ENCODE measurements around the gene FAM3C. TPM values are rescaled to one million over a fixed set of nuclear protein-coding genes. Genes with fewer than 3 reads are reported as not detected.

FAM3C gene
- total and polyA plus RNA-seq, 2 donors (not counting 1 experiment from before 2014, with no cell fraction given): 38.7 to 75.4 TPM

GRCh38 chr7:121313793-121314676 lies 82.1 kb downstream of the FAM3C start:
- Histone ChIP-seq H3K27ac (ENCODE audit: low read length in 2 of 2) (peak overlapping the region; percentile 60 to 74), H3K36me3 (replicated peaks in 1 of 2; ENCODE audit: control extremely low read depth in 1 of 2, control insufficient read depth in 1 of 2, extremely low read depth in 1 of 2, insufficient read depth in 2 of 2, low read length in 1 of 2) (no peaks in the 10 kb centered on the region), H3K4me3 (ENCODE audit: control extremely low read depth in 1 of 5, extremely low read depth in 1 of 5, insufficient read depth in 1 of 5, low read depth in 2 of 5, low read length in 4 of 5) (peak overlapping the region in 3 of 5 experiments; percentile 17 to 28 (median 25)), H3K9ac (ENCODE audit: low read length) (peak overlapping the region; percentile 28), H3K79me2 (ENCODE audit: control insufficient read depth, insufficient read depth, low read length) (peaks cover 7% of the 10 kb centered on the region), H4K20me1 (ENCODE audit: control insufficient read depth, insufficient read depth, low read length, poor library complexity, severe bottlenecking) (no peaks in the 10 kb centered on the region), H3K27me3 (replicated peaks in 1 of 4; ENCODE audit: control extremely low read depth in 1 of 4, control insufficient read depth in 3 of 4, insufficient read depth in 4 of 4, low read length in 3 of 4) (no peaks in the 10 kb centered on the region), H3K4me1 (ENCODE audit: control insufficient read depth in 2 of 2, insufficient read depth in 2 of 2, low read length in 2 of 2) (peaks cover 13 to 30% of the 10 kb centered on the region in 2 donors), H3K4me2 (replicated peaks; ENCODE audit: low read depth, low read length, poor library complexity, severe bottlenecking) (peak overlapping the region; percentile 54), H2AFZ (ENCODE audit: insufficient read depth, low read depth, low read length, poor library complexity, severe bottlenecking) (peak overlapping the region; percentile 39), H3K9me3 (ENCODE audit: control extremely low read depth in 1 of 3, control insufficient read depth in 2 of 3, insufficient read depth in 1 of 3, low read length in 2 of 3) (peaks cover 0 to 3% (median 0%) of the 10 kb centered on the region in 3 donors)
- WGBS (ENCODE audit: insufficient coverage): 66% methylated on average over 4 of the region's 9 CpGs
- intact Hi-C loops (cut with micrococcal nuclease): loop anchor here (2.0 to 5.0 kb wide), 3 partner anchors 15 to 132 kb away; partner anchors contain the start of gene WNT16
- ATAC-seq (ENCODE audit: low read depth) (peak; percentile 88), DNase-seq (peak; percentile 54)
- TF ChIP-seq, protein P1, sequence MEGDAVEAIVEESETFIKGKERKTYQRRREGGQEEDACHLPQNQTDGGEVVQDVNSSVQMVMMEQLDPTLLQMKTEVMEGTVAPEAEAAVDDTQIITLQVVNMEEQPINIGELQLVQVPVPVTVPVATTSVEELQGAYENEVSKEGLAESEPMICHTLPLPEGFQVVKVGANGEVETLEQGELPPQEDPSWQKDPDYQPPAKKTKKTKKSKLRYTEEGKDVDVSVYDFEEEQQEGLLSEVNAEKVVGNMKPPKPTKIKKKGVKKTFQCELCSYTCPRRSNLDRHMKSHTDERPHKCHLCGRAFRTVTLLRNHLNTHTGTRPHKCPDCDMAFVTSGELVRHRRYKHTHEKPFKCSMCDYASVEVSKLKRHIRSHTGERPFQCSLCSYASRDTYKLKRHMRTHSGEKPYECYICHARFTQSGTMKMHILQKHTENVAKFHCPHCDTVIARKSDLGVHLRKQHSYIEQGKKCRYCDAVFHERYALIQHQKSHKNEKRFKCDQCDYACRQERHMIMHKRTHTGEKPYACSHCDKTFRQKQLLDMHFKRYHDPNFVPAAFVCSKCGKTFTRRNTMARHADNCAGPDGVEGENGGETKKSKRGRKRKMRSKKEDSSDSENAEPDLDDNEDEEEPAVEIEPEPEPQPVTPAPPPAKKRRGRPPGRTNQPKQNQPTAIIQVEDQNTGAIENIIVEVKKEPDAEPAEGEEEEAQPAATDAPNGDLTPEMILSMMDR (IDR thresholded peaks at IDR 0.05): no peak
- TF ChIP-seq EZH2 (IDR thresholded peaks at IDR 0.05; ENCODE audit: borderline replicate concordance, insufficient read depth, low read depth, low read length, poor library complexity, severe bottlenecking): no peak
- peaks cover 44% of the 10 kb centered on the region for H3K4me1 Mint-ChIP-seq
- ChIA-PET CTCF (interaction anchor here (0.7 to 3.3 kb wide), 8 partner anchors 10 to 131 kb away, joined by 3 to 9 read pairs (median 3); no protein-coding TSS in a partner anchor), POLR2A (interaction anchor here (0.9 kb wide), 1 partner anchor 10 kb away, joined by 3 read pairs; no protein-coding TSS in a partner anchor)
- peaks cover 4% of the 10 kb centered on the region for H3K9me3 Mint-ChIP-seq (ENCODE audit: insufficient read depth)
- peak overlapping the region; percentile 88 for H3K27ac Mint-ChIP-seq
- H3K4me3 Mint-ChIP-seq: peak overlapping the region; percentile 61
- no peaks in the 10 kb centered on the region for H3K27me3 Mint-ChIP-seq

All from B cell (primary cell).